ENCODE results near the gene DCTN3.

The DCTN3 gene

DNA sequence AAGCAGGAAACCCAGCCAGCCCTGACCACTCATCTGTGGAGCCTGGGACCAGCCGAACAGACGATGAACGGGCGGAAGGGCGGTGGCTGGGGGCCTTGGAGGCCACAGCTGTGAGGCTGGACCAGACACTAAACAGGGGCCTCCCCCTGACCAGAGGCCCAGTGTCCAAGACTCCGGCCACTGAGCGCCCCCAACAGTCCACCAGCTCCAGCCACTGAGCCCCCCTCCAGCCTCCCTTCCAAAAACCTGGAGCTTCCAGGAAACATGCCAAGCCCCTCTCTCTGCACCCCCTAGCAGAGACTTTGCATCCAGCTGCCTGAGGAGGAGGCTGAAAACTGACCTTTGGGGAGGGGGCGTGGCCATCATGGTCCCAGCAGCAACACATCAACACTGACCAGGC is 54.0 kb downstream of the DCTN3 start:
- no peak for DNase-seq (ENCODE audit: low read depth in 1 of 2, low spot score in 1 of 2)
- Histone ChIP-seq H3K4me3 (replicated peaks; ENCODE audit: insufficient read depth, low read length) (no peak overlapping the region), H3K27me3 (ENCODE audit: insufficient read depth, poor library complexity, severe bottlenecking) (peaks cover 3% of the 10 kb centered on the region), H3K27ac (replicated peaks) (no peak overlapping the region)
- TF ChIP-seq GABPA (IDR thresholded peaks at IDR 0.05; ENCODE audit: low read depth), result no peak
- TF ChIP-seq SPI1 (IDR thresholded peaks at IDR 0.05; ENCODE audit: borderline replicate concordance, low read depth), result no peak
- TF ChIP-seq, protein P1, sequence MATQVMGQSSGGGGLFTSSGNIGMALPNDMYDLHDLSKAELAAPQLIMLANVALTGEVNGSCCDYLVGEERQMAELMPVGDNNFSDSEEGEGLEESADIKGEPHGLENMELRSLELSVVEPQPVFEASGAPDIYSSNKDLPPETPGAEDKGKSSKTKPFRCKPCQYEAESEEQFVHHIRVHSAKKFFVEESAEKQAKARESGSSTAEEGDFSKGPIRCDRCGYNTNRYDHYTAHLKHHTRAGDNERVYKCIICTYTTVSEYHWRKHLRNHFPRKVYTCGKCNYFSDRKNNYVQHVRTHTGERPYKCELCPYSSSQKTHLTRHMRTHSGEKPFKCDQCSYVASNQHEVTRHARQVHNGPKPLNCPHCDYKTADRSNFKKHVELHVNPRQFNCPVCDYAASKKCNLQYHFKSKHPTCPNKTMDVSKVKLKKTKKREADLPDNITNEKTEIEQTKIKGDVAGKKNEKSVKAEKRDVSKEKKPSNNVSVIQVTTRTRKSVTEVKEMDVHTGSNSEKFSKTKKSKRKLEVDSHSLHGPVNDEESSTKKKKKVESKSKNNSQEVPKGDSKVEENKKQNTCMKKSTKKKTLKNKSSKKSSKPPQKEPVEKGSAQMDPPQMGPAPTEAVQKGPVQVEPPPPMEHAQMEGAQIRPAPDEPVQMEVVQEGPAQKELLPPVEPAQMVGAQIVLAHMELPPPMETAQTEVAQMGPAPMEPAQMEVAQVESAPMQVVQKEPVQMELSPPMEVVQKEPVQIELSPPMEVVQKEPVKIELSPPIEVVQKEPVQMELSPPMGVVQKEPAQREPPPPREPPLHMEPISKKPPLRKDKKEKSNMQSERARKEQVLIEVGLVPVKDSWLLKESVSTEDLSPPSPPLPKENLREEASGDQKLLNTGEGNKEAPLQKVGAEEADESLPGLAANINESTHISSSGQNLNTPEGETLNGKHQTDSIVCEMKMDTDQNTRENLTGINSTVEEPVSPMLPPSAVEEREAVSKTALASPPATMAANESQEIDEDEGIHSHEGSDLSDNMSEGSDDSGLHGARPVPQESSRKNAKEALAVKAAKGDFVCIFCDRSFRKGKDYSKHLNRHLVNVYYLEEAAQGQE (IDR thresholded peaks at IDR 0.05; ENCODE audit: insufficient replicate concordance, low read depth), result no peak
- TF ChIP-seq POLR2AphosphoS5 (IDR thresholded peaks at IDR 0.05; ENCODE audit: low read depth), result no peak
- TF ChIP-seq, protein P2, sequence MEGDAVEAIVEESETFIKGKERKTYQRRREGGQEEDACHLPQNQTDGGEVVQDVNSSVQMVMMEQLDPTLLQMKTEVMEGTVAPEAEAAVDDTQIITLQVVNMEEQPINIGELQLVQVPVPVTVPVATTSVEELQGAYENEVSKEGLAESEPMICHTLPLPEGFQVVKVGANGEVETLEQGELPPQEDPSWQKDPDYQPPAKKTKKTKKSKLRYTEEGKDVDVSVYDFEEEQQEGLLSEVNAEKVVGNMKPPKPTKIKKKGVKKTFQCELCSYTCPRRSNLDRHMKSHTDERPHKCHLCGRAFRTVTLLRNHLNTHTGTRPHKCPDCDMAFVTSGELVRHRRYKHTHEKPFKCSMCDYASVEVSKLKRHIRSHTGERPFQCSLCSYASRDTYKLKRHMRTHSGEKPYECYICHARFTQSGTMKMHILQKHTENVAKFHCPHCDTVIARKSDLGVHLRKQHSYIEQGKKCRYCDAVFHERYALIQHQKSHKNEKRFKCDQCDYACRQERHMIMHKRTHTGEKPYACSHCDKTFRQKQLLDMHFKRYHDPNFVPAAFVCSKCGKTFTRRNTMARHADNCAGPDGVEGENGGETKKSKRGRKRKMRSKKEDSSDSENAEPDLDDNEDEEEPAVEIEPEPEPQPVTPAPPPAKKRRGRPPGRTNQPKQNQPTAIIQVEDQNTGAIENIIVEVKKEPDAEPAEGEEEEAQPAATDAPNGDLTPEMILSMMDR (IDR thresholded peaks at IDR 0.05; ENCODE audit: insufficient read depth, low read length), result no peak

DNA sequence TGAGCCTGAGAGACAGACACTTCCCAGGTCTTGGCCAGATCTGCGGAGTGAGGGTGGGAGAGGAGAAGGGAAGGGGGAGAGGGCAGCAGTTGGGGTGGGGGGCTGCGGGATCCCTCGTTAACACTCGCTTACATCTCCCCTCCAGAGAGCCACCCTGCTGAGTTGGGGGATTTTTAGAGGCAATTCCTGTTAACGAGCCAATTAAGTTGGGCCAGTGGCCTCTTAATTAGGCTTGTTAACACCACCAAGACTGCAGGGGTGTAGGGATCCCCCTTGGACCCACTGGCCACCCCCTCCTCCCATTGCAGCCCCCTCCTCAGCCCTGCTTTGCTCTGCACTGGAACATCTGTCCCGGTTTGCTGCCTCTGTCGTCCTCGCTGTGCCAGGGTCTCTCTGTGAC is 54.4 kb downstream of the DCTN3 start:
- Histone ChIP-seq H3K27ac (replicated peaks) (no peak overlapping the region), H3K27me3 (ENCODE audit: insufficient read depth, poor library complexity, severe bottlenecking) (peaks cover 3% of the 10 kb centered on the region), H3K4me3 (replicated peaks; ENCODE audit: insufficient read depth, low read length) (no peak overlapping the region)
- DNase-seq (ENCODE audit: low read depth in 1 of 2, low spot score in 1 of 2), result no peak
- TF ChIP-seq, protein P1 (IDR thresholded peaks at IDR 0.05; ENCODE audit: insufficient replicate concordance, low read depth), result no peak
- TF ChIP-seq, protein P2 (IDR thresholded peaks at IDR 0.05; ENCODE audit: insufficient read depth, low read length), result no peak
- TF ChIP-seq SPI1 (IDR thresholded peaks at IDR 0.05; ENCODE audit: borderline replicate concordance, low read depth) (no peak), GABPA (IDR thresholded peaks at IDR 0.05; ENCODE audit: low read depth) (no peak), POLR2AphosphoS5 (IDR thresholded peaks at IDR 0.05; ENCODE audit: low read depth) (no peak)

DNA sequence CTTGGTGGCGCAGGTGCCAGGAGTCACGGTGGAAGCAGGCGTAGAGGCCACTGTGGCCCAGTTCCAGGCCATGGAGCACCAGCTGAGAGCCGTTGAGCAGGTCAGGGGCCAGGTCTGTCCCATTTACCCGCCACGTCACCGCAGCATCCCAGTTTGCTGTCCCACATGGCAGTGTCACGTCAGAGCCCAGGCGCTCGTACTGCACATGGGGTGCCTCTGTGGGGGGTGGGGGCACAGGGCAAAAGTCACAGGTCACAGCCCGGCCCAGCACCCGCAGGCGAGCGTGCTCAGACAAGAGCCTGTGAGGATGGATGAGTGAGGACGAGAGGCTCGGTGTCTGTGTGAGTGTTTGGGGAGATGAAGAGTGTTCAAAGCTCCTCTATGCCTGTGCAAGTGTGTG is 55.7 kb downstream of the DCTN3 start:
- Histone ChIP-seq H3K4me3 (replicated peaks; ENCODE audit: insufficient read depth, low read length) (no peak overlapping the region), H3K27ac (replicated peaks) (no peak overlapping the region), H3K27me3 (ENCODE audit: insufficient read depth, poor library complexity, severe bottlenecking) (peaks cover 8% of the 10 kb centered on the region)
- TF ChIP-seq, protein P2 (IDR thresholded peaks at IDR 0.05; ENCODE audit: insufficient read depth, low read length), result no peak
- TF ChIP-seq SPI1 (IDR thresholded peaks at IDR 0.05; ENCODE audit: borderline replicate concordance, low read depth) (no peak), POLR2AphosphoS5 (IDR thresholded peaks at IDR 0.05; ENCODE audit: low read depth) (no peak), GABPA (IDR thresholded peaks at IDR 0.05; ENCODE audit: low read depth) (no peak)
- TF ChIP-seq, protein P1 (IDR thresholded peaks at IDR 0.05; ENCODE audit: insufficient replicate concordance, low read depth), result no peak
- no peak for DNase-seq (ENCODE audit: low read depth in 1 of 2, low spot score in 1 of 2)

Data from HL-60 (cell line).